Glutamatergic neuron (in vitro differentiated cells): ENCODE measurements around the gene CNMD. TPM values are rescaled to one million over a fixed set of nuclear protein-coding genes. Genes with fewer than 3 reads are reported as not detected.
"Not testable (repeated sequence)": the region's sequence is repeated elsewhere in the genome, so short reads cannot be mapped to it uniquely, and the experiment has no call there.

Source experiments
- DNase-seq: peaks from one replicate; pipeline ENCODE4 v3.0.0; 2022
- H3K27ac Mint-ChIP-seq: one replicate; pipeline ENCODE4 v1.8.0; 2020; ENCODE audit warnings: mild to moderate bottlenecking, mixed read lengths, inconsistent platforms; ENCODE audit not compliant: unreplicated experiment
- H3K27me3 Mint-ChIP-seq: one replicate; pipeline ENCODE4 v1.8.0; 2020; ENCODE audit warnings: mild to moderate bottlenecking, moderate library complexity, mixed read lengths, inconsistent platforms; ENCODE audit not compliant: unreplicated experiment
- H3K36me3 Mint-ChIP-seq: one replicate; pipeline ENCODE4 v1.8.0; 2020; ENCODE audit warnings: mild to moderate bottlenecking, mixed read lengths, inconsistent platforms; ENCODE audit not compliant: unreplicated experiment
- H3K4me1 Mint-ChIP-seq: one replicate; pipeline ENCODE4 v1.8.0; 2020; ENCODE audit warnings: mild to moderate bottlenecking, low read depth, mixed read lengths, inconsistent platforms; ENCODE audit not compliant: unreplicated experiment
- H3K4me3 Mint-ChIP-seq: one replicate; pipeline ENCODE4 v1.8.0; 2020; ENCODE audit warnings: mild to moderate bottlenecking, mixed read lengths, inconsistent platforms; ENCODE audit not compliant: unreplicated experiment
- H3K9me3 Mint-ChIP-seq: one replicate; pipeline ENCODE4 v1.8.0; 2020; ENCODE audit warnings: mild to moderate bottlenecking, moderate library complexity, mixed read lengths, inconsistent platforms; ENCODE audit not compliant: unreplicated experiment
- CTCF ChIP-seq: fragments of 200-600 bp; sonication (generic); IDR thresholded peaks from one replicate; pipeline ENCODE4 v1.5.0; 2021; ENCODE audit not compliant: partially characterized antibody, unreplicated experiment
- total RNA-seq: library from RNA; stranded (reverse); fragmentation: NEBNext Ultra II Directional; extraction: Animal tissue kit (Norgen Biotek cat#: 25700); gene quantifications from one replicate; pipeline ENCODE4 v1.2.1, GENCODE V29; 2021; ENCODE audit not compliant: unreplicated experiment

Gene CNMD
- total RNA-seq, 1 donor from 2014 or later = 0.98 TPM

- no peak overlapping the region for H3K27ac Mint-ChIP-seq
- H3K4me3 Mint-ChIP-seq = no peak overlapping the region
- H3K9me3 Mint-ChIP-seq = peaks cover 1% of the 10 kb centered on the region
- H3K36me3 Mint-ChIP-seq = peaks cover 11% of the 10 kb centered on the region
- no peaks in the 10 kb centered on the region for H3K27me3 Mint-ChIP-seq
- no peak for DNase-seq
- TF ChIP-seq CTCF = no peak
- peaks cover 5% of the 10 kb centered on the region for H3K4me1 Mint-ChIP-seq
Measured at GRCh38 chr13:52726258-52726657, 13.4 kb downstream of the CNMD start.

GRCh38 chr13:52725302-52725701 is 14.3 kb downstream of the CNMD start:
- no peak for TF ChIP-seq CTCF
- H3K9me3 Mint-ChIP-seq = peaks cover 1% of the 10 kb centered on the region

GRCh38 chr13:52723181-52723580 is 16.4 kb downstream of the CNMD start:
- H3K36me3 Mint-ChIP-seq = peaks cover 15% of the 10 kb centered on the region
- peaks cover 2% of the 10 kb centered on the region for H3K27me3 Mint-ChIP-seq
- peaks cover 5% of the 10 kb centered on the region for H3K9me3 Mint-ChIP-seq
- no peak overlapping the region for H3K4me3 Mint-ChIP-seq
- TF ChIP-seq CTCF = no peak
- no peak overlapping the region for H3K27ac Mint-ChIP-seq
- no peak for DNase-seq
- no peaks in the 10 kb centered on the region for H3K4me1 Mint-ChIP-seq

More at GRCh38 chr13:52725302-52725701, 14.3 kb downstream of the CNMD start:
- Mint-ChIP-seq H3K4me1 (peaks cover 5% of the 10 kb centered on the region), H3K4me3 (no peak overlapping the region), H3K27ac (no peak overlapping the region), H3K27me3 (no peaks in the 10 kb centered on the region), H3K36me3 (peaks cover 7% of the 10 kb centered on the region)
- DNase-seq = no peak

- not testable (repeated sequence) for H3K27ac Mint-ChIP-seq, H3K9me3 Mint-ChIP-seq, H3K4me3 Mint-ChIP-seq, DNase-seq, H3K4me1 Mint-ChIP-seq, H3K27me3 Mint-ChIP-seq
- peaks cover 16% of the 10 kb centered on the region for H3K36me3 Mint-ChIP-seq
Measured at GRCh38 chr13:52721356-52721755, 18.3 kb downstream of the CNMD start.

- H3K4me1 Mint-ChIP-seq, H3K27me3 Mint-ChIP-seq, H3K4me3 Mint-ChIP-seq, H3K9me3 Mint-ChIP-seq, H3K27ac Mint-ChIP-seq, DNase-seq: not testable (repeated sequence)
- H3K36me3 Mint-ChIP-seq = peaks cover 13% of the 10 kb centered on the region
Measured at GRCh38 chr13:52720904-52721303, 18.7 kb downstream of the CNMD start.

- Mint-ChIP-seq H3K4me1 (peaks cover 12% of the 10 kb centered on the region), H3K36me3 (peaks cover 7% of the 10 kb centered on the region), H3K27ac (no peak overlapping the region), H3K4me3 (no peak overlapping the region), H3K27me3 (no peaks in the 10 kb centered on the region), H3K9me3 (peaks cover 6% of the 10 kb centered on the region)
- no peak for TF ChIP-seq CTCF
- no peak for DNase-seq
Measured at GRCh38 chr13:52713894-52714293, 25.7 kb downstream of the CNMD start.
